Retina (tissue), 1 donor: ENCODE data around the gene ATG5.

Source experiments
- DNase-seq: peaks from one replicate; pipeline ENCODE4 v3.0.0-alpha.2; 2016

Gene ATG5

DNA sequence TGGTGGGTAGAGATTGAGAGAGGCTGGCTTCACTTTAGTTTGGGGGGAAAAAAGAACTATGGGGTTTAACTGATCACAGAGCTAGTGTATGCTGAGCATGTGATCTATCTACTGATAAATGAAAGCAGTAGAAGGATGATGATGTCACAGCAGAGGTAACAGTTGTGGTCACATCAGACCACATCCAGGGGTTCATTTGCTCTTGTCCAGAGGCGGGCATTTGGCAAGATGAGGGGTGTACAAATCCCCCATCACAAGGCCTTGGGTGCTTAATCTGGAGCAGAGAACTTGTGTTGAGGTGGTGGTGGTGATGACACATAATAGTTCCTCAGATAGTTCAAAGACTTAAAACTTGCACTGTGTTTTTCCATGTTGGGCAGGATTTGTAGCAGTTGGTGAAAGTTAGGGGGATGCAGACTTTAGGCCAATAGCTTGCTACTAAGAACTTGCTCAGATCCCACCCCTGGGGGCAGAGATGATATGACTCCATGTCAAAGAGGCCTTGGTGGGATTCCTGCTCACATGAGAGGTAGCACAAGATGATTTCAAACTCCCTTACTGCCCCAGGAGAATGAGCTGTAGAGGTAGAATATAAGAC is 176.0 kb downstream of the ATG5 start:
- DNase-seq: no peak

DNA sequence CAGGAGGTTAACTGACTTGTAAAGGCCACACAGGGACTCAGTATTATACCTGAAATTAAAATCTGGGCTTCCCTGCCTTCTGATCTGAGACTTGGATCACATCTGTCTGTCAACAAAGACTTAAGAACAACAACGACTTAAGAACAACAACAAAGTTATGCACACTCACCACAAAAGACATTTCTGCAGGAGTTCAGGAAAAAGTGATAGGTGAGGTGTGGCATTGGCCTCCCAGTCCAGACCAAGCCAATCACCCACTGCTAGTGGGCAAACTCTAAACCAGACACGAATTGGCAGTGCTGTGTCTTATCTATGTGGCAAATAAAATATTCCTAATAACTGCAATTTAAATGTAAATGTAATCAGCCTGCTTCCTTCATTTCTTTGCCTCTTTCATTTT is 178.1 kb downstream of the ATG5 start:
- no peak for DNase-seq

DNA sequence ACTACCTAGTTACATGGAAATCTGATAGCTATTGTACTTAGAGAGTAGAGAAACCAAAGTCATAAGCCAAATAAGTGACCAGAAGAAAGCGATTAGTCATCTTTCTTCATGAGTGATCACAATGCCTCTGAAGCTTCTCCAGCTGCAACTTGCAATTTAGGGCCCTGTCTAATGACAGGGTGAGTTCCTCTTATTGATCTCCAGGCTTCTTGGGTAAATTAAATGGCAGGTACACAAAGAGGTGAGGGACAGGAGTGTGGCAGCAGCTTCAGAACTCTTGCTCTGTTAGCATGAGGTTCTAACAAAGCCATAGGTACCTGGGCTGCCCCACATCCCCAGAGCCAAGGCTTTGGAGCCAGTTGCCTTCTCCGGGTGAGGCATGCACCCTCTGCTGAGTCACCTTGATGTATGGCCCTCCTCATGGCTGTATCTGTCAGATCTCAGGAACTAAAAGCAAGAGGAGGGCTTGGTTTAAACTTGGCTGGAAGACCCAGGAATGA is 178.7 kb downstream of the ATG5 start:
- no peak for DNase-seq

DNA sequence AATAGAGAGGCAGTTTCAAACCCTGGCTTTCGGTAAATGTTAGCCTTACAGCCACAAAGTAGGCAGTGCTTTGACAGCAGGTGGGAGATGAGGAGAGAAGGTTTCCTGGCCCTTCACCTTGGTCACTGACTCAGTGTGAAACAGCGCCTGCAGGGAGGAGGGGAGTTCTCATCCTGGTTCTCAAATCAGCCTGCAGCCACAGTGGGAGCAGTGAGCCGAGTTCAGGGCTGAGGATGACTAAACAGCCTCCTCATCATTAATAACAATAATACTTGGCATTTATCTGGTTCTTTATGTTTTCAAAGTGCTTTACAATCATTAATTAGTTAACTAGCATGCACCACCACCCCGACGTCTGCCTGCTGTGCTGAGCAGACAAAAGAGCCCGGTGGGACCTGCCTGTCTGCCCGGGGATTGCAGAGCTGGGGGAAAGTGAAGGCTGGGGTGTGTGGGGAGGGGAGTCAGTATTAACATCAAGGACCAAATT is 179.8 kb downstream of the ATG5 start:
- DNase-seq: no peak

DNA sequence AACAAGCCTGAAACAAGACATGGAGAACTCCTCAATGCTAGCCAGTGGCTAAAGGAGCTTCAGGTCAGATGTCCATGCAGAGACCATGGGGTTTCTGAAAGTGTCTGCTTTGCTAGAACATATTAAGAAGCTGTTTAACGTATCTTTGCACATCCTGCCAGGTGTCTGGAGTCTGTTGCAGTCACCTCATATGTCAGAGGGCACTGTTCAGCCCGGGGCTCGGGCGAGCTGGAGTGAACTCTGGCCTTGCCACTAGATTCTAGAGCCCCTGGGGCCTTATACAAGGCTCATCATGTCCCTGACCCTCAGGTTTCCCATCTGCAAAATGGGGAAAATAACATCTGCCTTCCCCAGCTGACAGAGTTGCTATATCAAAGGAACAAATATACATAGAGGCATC is 180.4 kb downstream of the ATG5 start:
- no peak for DNase-seq

DNA sequence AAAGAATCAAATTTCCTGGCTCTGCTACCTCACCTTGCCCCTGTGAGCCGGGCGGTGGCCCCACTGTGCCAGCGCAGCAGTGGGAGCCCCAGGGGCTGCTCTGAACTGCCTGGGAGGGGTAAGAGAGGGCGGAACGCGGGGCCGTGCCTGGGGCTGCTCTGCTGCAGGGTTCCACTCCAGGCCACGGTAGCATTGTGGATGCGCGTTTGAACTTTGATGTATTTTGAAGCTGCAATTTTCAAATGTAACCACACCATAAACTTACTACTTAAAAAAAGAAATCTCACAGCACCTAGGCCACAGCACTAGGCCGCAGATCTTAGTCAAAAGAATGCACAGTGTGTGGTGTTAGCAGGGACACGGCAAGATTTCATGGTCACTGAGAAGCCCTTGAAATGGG is 181.9 kb downstream of the ATG5 start:
- DNase-seq: no peak

DNA sequence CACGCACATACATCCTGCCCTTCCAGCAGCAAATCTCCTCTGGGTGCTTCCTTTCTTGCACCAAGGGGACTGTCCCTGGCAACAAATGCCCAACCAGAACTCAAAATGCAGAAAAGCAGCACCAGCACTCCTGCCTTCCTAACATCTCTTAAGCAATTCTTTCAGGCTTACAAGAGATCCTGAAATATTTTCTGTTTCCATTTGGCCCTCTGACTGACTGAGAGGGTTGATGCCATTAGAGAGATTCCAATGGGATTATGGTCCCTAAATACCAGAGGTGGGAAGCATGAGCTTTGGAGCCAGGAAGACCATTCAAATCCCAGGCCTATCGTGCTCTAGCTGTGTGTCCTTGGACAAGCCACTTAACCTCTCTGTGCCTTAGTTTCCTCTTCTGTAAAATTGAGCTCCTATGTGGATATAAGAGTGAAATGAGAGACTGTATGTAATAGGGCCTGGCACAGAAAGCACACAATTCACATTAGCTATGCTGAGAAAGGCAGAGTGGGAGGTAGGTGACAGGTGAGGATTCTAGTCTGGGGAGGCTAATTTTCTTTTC is 182.6 kb downstream of the ATG5 start:
- DNase-seq: no peak

DNA sequence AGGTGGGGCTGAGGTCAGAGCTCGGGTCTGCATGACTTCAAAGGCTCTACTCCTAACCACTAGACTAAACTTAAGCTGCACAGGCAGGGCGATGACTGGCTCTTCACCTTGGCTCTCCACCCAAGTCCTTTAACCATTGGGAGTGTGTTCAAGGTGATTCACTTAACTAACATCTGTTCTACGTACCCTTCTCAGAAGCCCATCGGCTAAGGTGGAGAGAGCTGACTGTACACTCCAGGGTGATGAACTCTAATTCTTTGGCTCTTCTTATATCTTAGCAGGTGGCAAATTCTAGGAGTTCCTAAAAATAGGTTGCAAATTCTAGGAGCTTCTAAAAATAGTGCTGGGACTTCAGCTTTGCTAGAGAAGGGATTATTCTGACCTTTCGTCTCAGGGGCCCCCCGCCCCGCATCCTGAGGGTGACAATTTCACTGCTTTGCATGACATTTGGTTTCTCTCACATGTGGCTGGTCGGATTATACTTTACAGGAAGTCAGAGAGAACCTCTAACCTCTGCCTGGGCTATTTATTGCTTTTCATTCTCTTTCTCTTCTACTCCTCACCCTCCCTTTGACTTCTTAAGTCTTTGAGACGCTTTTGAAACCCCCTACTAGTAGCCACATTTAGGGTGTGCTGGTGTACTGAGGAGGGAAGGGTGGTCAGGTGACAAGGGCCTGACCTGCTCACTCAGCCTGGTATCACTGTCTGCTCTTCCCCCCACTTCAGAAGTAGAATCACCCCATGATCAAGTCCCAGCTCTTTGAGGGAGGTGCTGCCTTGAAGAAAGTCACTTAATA is 183.9 kb downstream of the ATG5 start:
- DNase-seq: no peak

DNA sequence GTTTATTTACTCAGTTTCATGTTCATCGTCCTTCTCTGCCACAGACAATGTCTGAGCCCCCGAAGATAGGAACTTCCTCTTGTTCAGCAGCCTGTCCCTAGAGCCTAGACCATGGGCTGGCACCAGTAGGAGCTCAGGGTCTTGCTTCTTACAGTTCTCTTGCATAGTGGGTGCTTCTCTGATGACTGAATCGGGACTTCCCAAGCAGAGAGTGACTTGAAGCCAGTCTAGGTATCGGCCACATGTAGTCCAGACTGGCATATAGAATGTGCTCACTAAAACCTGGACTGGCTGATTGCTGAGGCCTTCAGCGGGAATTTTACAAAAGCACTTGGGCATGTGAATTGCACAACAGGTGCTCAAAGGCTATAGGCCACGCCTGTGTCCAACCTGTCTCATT is 187.4 kb downstream of the ATG5 start:
- DNase-seq: no peak

DNA sequence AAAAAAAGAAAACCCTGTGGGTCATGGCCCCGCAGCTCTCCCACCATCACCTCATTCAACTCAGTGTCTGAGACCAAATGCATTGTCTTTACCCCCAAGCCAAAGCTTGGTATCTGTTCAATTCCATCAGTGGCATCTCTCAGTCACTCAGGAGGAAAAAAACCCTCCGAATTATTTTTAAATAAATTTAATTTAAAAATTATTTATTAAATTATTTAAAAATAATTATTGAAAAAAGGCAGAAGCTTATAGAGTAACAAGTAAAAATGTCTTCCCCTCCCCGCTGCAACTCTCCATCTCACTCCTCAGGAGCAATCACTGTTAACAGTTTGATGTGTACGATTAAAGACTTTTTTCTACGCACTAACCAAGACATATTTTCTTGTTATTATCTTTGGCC is 188.7 kb downstream of the ATG5 start:
- DNase-seq: no peak

DNA sequence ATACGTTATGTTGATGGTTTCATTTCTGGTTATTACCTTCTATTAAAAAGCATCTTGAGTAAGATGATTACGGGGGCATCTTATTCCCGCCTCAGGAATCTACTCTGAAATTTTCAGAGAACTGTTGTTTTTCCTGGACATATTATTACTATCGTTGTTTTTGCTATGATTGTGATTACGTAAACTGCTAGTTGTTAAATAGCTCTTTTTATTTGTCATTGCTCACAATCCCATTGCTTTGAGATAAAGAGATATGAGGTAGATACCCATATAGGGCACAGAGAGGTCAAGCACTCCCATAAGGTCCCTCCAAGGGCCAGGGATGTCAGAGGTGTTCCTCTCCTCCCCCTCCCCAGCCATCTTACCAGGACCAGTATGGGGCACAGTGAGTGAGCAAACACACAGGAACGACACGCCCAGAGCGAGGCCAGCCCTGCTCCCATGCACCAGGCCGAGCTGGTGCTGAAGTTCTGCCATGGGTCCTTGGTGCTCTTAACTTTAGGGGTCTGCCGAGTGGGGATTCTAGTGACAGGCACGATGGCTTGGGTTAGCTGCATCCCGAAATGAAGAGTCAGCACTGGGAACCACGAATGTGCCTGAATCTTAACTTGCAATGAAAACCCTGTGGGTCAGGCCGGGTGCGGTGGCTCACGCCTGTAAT is 189.5 kb downstream of the ATG5 start:
- DNase-seq: no peak

DNA sequence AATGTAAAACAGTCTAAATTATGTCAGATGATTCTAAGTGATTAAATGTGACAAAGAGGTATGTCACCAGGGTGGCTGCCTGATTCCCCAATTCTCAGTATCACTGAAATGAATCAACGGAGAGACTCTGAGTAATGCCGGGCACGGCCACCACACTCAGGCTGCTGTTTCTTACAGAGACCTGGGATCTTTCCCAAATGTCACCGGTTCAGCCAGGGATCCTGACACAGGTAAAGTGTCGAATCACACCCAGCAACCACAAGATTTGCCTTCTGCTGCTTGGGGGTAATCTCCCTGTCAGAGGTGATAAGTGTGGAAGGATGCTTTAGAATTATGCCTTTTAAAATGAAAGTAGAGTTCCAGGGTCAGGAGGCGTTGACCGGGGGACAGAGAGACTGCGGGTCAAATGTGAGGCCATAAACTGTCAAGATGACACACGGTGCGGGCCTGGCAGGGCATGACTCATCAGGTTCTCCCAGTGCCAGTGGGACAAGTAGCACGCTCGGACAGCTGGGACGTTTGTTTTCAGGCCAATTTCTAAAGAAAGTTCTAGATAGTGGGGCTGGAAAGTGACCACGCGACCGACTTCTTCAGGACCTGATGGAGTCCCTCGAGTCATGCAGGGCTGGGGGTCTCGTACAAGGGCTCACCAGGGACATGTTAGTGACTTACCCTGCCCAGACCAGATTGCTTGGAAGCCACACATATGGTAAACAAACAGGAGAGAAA is 190.5 kb downstream of the ATG5 start:
- no peak for DNase-seq
